Fibroblast of lung (primary cell): ENCODE results near the gene RNGTT. TPM values are rescaled to one million over a fixed set of nuclear protein-coding genes. Genes with fewer than 3 reads are reported as not detected.

Experiments
- DNase-seq, 2 donors: peaks; one replicate each; pipeline versions ENCODE4 v3.0.0 to v3.0.0-alpha.2; 2010; ENCODE audit warnings: low read depth in 2 of 2
- H2AFZ ChIP-seq: 2 replicates; pipeline ENCODE4 v1.5.1; 2012; ENCODE audit warnings: low read length, control low read depth, inconsistent platforms
- H3K27ac ChIP-seq: 2 replicates; pipeline ENCODE4 v1.5.1; 2011; ENCODE audit warnings: low read length, control low read depth; ENCODE audit not compliant: insufficient read depth
- H3K27me3 ChIP-seq: 2 replicates; pipeline ENCODE4 v1.5.1; 2011; ENCODE audit warnings: mild to moderate bottlenecking, low read length; ENCODE audit not compliant: control insufficient read depth, insufficient read depth
- H3K36me3 ChIP-seq: 2 replicates; pipeline ENCODE4 v1.5.1; 2011; ENCODE audit warnings: low read length; ENCODE audit not compliant: control insufficient read depth, insufficient read depth
- H3K4me1 ChIP-seq: 2 replicates; pipeline ENCODE4 v1.5.1; 2011; ENCODE audit warnings: low read length; ENCODE audit not compliant: control insufficient read depth, insufficient read depth; ENCODE audit errors: extremely low read depth
- H3K4me2 ChIP-seq: 2 replicates; pipeline ENCODE4 v1.5.1; 2011; ENCODE audit warnings: low read length, control low read depth; ENCODE audit not compliant: insufficient read depth; ENCODE audit errors: extremely low read depth
- H3K4me3 ChIP-seq, 4 experiments: fragments of 200-600 bp in 1 of 4; sonication (generic) in 1 of 4; replicated peaks in 1 of 4; 2 replicates each; pipeline ENCODE4 v1.5.1; 2011 to 2016; ENCODE audit warnings: low read length in 4 of 4, low read depth in 3 of 4, mild to moderate bottlenecking in 3 of 4, control low read depth in 2 of 4, inconsistent platforms in 1 of 4, mixed read lengths in 1 of 4; ENCODE audit not compliant: insufficient read depth in 1 of 4; ENCODE audit errors: control extremely low read depth in 1 of 4
- H3K79me2 ChIP-seq: 2 replicates; pipeline ENCODE4 v1.5.1; 2012; ENCODE audit warnings: mild to moderate bottlenecking, low read length, inconsistent platforms; ENCODE audit not compliant: control insufficient read depth, insufficient read depth
- H3K9ac ChIP-seq: 2 replicates; pipeline ENCODE4 v1.5.1; 2011; ENCODE audit warnings: mild to moderate bottlenecking, low read length, control low read depth; ENCODE audit not compliant: insufficient read depth
- H3K9me3 ChIP-seq: 2 replicates; pipeline ENCODE4 v1.5.1; 2012; ENCODE audit warnings: low read depth, low read length; ENCODE audit not compliant: control insufficient read depth, insufficient read depth
- H4K20me1 ChIP-seq: 2 replicates; pipeline ENCODE4 v1.5.1; 2011; ENCODE audit warnings: low read length; ENCODE audit not compliant: control insufficient read depth, insufficient read depth; ENCODE audit errors: extremely low read depth
- CTCF ChIP-seq, 2 donors: IDR thresholded peaks in 1 of 2; conservative IDR thresholded peaks in 1 of 2; 1 replicate in 1 of 2; 2 replicates in 1 of 2; pipeline ENCODE4 v1.5.1; 2011 to 2012; ENCODE audit warnings: low read length in 2 of 2, control low read depth in 1 of 2, inconsistent platforms in 1 of 2, low read depth in 1 of 2, mild to moderate bottlenecking in 1 of 2
- EZH2 ChIP-seq: IDR thresholded peaks from 2 replicates; pipeline ENCODE4 v1.5.1; 2012; ENCODE audit warnings: low read length, control low read depth, mild to moderate bottlenecking; ENCODE audit errors: missing control alignments
- polyA plus RNA-seq, 2 donors: library from polyadenylated mRNA; depleted of rRNA in 1 of 2; stranded (reverse) in 1 of 2; unstranded in 1 of 2; fragments of >200 nt; gene quantifications; 2 replicates each; pipeline ENCODE4 v1.2.1, GENCODE V29; 2011 to 2012; ENCODE audit warnings: missing spikeins in 1 of 2
- total RNA-seq: library from RNA; depleted of rRNA; stranded (reverse); fragments of >200 nt; gene quantifications from 2 replicates; pipeline ENCODE4 v1.2.1, GENCODE V29; 2014

The RNGTT gene
- total and polyA plus RNA-seq, 2 donors (not counting 1 experiment from before 2014, with no cell fraction given): 10.7 to 12.7 TPM

DNA sequence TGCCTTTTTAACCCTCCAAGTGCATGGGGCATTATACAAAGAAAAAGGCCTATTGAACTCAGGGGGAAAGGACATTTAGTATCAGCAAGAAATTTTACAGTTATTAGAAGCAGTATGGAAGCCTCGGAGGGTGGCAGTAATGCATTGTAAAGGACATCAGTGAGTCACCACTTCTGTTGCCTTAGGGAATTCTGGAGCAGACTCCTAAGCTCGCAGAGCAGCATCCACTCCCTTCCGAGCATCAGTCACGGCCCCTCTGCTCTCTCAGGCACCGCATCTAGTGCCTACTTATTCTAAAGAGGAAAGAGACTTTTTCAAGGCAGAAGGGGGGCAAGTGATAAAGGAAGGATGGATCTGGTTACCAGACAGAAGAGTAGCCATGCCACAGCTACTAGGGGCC is 296.5 kb downstream of the RNGTT start:
- TF ChIP-seq CTCF (conservative IDR thresholded peaks at IDR 0.05 in 1 of 2, IDR thresholded peaks at IDR 0.05 in 1 of 2; ENCODE audit: low read depth in 1 of 2, low read length in 2 of 2) (no peak), EZH2 (no peak)
- DNase-seq: no peak
- Histone ChIP-seq H3K27ac (no peak overlapping the region), H3K4me1 (no peaks in the 10 kb centered on the region), H3K79me2 (no peaks in the 10 kb centered on the region), H3K4me2 (no peak overlapping the region), H3K27me3 (no peaks in the 10 kb centered on the region), H2AFZ (no peak overlapping the region), H3K4me3 (no peak overlapping the region), H3K36me3 (no peaks in the 10 kb centered on the region), H4K20me1 (no peaks in the 10 kb centered on the region), H3K9me3 (no peaks in the 10 kb centered on the region), H3K9ac (no peak overlapping the region)

DNA sequence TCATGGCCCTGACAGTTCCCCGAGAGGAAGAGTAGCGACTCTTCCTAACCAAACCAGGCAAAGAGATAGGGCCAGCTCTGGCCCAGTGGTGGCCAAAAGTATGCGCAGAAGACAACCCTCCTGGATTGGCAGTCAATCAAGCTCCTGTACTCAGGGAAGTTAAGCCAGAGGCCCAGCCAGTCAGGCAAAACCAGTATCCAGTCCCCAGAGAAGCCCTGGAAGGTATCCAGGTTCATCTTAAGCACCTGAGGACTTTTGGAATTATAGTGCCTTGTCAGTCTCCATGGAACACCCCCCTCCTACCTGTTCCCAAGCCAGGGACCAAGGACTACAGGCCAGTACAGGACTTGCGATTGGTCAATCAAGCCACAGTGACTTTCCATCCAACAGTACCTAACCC is 298.3 kb downstream of the RNGTT start:
- H3K27me3 ChIP-seq: no peaks in the 10 kb centered on the region
- H4K20me1 ChIP-seq: no peaks in the 10 kb centered on the region
- H3K4me3 ChIP-seq: no peak overlapping the region
- no peaks in the 10 kb centered on the region for H3K9me3 ChIP-seq
- H3K36me3 ChIP-seq: no peaks in the 10 kb centered on the region
- H3K9ac ChIP-seq: no peak overlapping the region
- no peaks in the 10 kb centered on the region for H3K79me2 ChIP-seq
- no peak for TF ChIP-seq CTCF (conservative IDR thresholded peaks at IDR 0.05 in 1 of 2, IDR thresholded peaks at IDR 0.05 in 1 of 2; ENCODE audit: low read depth in 1 of 2, low read length in 2 of 2)
- TF ChIP-seq EZH2: no peak
- no peak for DNase-seq
- no peak overlapping the region for H2AFZ ChIP-seq
- H3K4me1 ChIP-seq: no peaks in the 10 kb centered on the region
- no peak overlapping the region for H3K4me2 ChIP-seq
- no peak overlapping the region for H3K27ac ChIP-seq

DNA sequence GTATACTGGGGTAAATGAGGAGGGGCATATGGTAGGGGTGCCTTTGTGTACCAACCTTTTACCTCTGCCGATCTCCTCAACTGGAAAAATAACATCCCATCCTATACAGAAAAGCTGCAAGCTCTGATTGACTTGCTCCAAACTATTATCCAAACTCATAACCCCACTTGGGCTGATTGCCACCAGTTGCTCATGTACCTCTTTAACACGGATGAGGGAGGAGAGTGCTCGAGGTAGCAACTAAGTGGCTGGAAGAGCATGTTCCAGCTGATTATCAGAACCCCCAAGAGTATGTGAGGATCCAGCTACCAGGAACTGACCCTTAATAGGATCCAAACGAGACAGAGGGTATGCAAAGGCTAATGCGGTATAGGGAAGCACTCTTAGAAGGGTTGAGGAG is 299.6 kb downstream of the RNGTT start:
- Histone ChIP-seq H3K36me3 (no peaks in the 10 kb centered on the region), H3K27ac (no peak overlapping the region), H3K4me2 (no peak overlapping the region), H3K27me3 (no peaks in the 10 kb centered on the region), H3K9me3 (no peaks in the 10 kb centered on the region), H3K79me2 (no peaks in the 10 kb centered on the region), H3K9ac (no peak overlapping the region), H3K4me3 (no peak overlapping the region), H4K20me1 (no peaks in the 10 kb centered on the region), H3K4me1 (no peaks in the 10 kb centered on the region), H2AFZ (no peak overlapping the region)
- no peak for TF ChIP-seq EZH2
- TF ChIP-seq CTCF (conservative IDR thresholded peaks at IDR 0.05 in 1 of 2, IDR thresholded peaks at IDR 0.05 in 1 of 2; ENCODE audit: low read depth in 1 of 2, low read length in 2 of 2): no peak
- no peak for DNase-seq
